Ishikawa (cell line): Measurements from ENCODE around the gene PLXNB2.

Experiments used
- CREB1 ChIP-seq: IDR thresholded peaks from 2 replicates; pipeline ENCODE4 v1.6.1; 2012; ENCODE audit warnings: low read depth
- EGR1 ChIP-seq: IDR thresholded peaks from 2 replicates; pipeline ENCODE4 v1.6.1; 2012
- EP300 ChIP-seq: IDR thresholded peaks from 2 replicates; pipeline ENCODE4 v1.6.1; 2012; ENCODE audit warnings: borderline replicate concordance
- MAX ChIP-seq: IDR thresholded peaks from 2 replicates; pipeline ENCODE4 v1.6.1; 2012
- RAD21 ChIP-seq: IDR thresholded peaks from 2 replicates; pipeline ENCODE4 v1.6.1; 2012; ENCODE audit warnings: low read depth
- REST ChIP-seq: IDR thresholded peaks from 2 replicates; pipeline ENCODE4 v1.6.1; 2012; ENCODE audit warnings: low read depth, mild to moderate bottlenecking
- TAF1 ChIP-seq: IDR thresholded peaks from 2 replicates; pipeline ENCODE4 v1.6.1; 2012; ENCODE audit warnings: low read depth, mild to moderate bottlenecking
- TCF12 ChIP-seq: IDR thresholded peaks from 2 replicates; pipeline ENCODE4 v1.6.1; 2012; ENCODE audit warnings: low read depth
- TEAD4 ChIP-seq: IDR thresholded peaks from 2 replicates; pipeline ENCODE4 v1.6.1; 2012
- YY1 ChIP-seq: IDR thresholded peaks from 2 replicates; pipeline ENCODE4 v1.6.1; 2012; ENCODE audit warnings: low read depth
- ZBTB7A ChIP-seq: IDR thresholded peaks from 2 replicates; pipeline ENCODE4 v1.6.1; 2012; ENCODE audit warnings: low read depth

GRCh38 chr22:50244420-50245213, 62.8 kb downstream of the PLXNB2 start, which contains the start of gene TUBGCP6:
- TF ChIP-seq TEAD4 (peak; percentile 52; the same call in 1 of the 2 replicates), EGR1 (0 out of 2 replicates have a peak, but pooled peaks have one; percentile 15), CREB1 (peak; percentile 99), MAX (peak; percentile 91), ZBTB7A (peak; percentile 30; the same call in 1 of the 2 replicates), RAD21 (0 out of 2 replicates have a peak, but pooled peaks have one; percentile 2), TAF1 (peak; percentile 75), EP300 (peak; percentile 61; the same call in 1 of the 2 replicates), TCF12 (peak; percentile 62), YY1 (peak; percentile 79), REST (0 out of 2 replicates have a peak, but pooled peaks have one; percentile 12)
